ENCODE data around the gene RMRP. TPM values are rescaled to one million over a fixed set of nuclear protein-coding genes. Genes with fewer than 3 reads are reported as not detected.

RMRP gene
- total and polyA plus RNA-seq, 2 donors from 2014 or later: 36,256 TPM; not detected in 1

GRCh38 chr9:35666045-35666444 lies 8.2 kb upstream of the RMRP start:
- DNase-seq (peak in 1 of 5 donors; percentile 69), FAIRE-seq (no peak)
- Histone ChIP-seq H3K9me3 (ENCODE audit: control insufficient read depth in 2 of 3, insufficient read depth in 1 of 3, low read length in 3 of 3) (no peaks in the 10 kb centered on the region), H3K4me1 (ENCODE audit: control insufficient read depth in 2 of 3, insufficient read depth in 2 of 3, low read depth in 1 of 3, low read length in 3 of 3) (peaks cover 0 to 18% (median 16%) of the 10 kb centered on the region in 3 donors), H3K27ac (ENCODE audit: low read depth in 2 of 2, low read length in 2 of 2) (no peak overlapping the region), H3K27me3 (ENCODE audit: control insufficient read depth, insufficient read depth, low read length) (no peaks in the 10 kb centered on the region), H3K4me3 (ENCODE audit: low read length in 3 of 3) (no peak overlapping the region), H3K36me3 (ENCODE audit: control insufficient read depth in 2 of 3, insufficient read depth in 3 of 3, low read length in 3 of 3) (peaks cover 0 to 3% (median 0%) of the 10 kb centered on the region in 3 donors), H3K9ac (ENCODE audit: low read length in 3 of 3) (no peak overlapping the region)
- TF ChIP-seq CTCF (IDR thresholded peaks at IDR 0.05; ENCODE audit: borderline replicate concordance, extremely low read depth, insufficient read depth): no peak
- intact Hi-C loops (cut with DNase I): no loop called here

GRCh38 chr9:35665471-35665818 lies 7.6 kb upstream of the RMRP start:
- Histone ChIP-seq H3K36me3 (ENCODE audit: control insufficient read depth in 2 of 3, insufficient read depth in 3 of 3, low read length in 3 of 3) (peaks cover 0 to 9% (median 3%) of the 10 kb centered on the region in 3 donors), H3K27me3 (ENCODE audit: control insufficient read depth, insufficient read depth, low read length) (no peaks in the 10 kb centered on the region), H3K27ac (ENCODE audit: low read depth in 2 of 2, low read length in 2 of 2) (peak overlapping the region in 1 of 2 donors; percentile 38), H3K9ac (ENCODE audit: low read length in 3 of 3) (peak overlapping the region in 2 of 3 donors; percentile 39 to 45), H3K4me1 (ENCODE audit: control insufficient read depth in 2 of 3, insufficient read depth in 2 of 3, low read depth in 1 of 3, low read length in 3 of 3) (peaks cover 0 to 18% (median 16%) of the 10 kb centered on the region in 3 donors), H3K9me3 (ENCODE audit: control insufficient read depth in 2 of 3, insufficient read depth in 1 of 3, low read length in 3 of 3) (no peaks in the 10 kb centered on the region), H3K4me3 (ENCODE audit: low read length in 3 of 3) (peak overlapping the region; percentile 63 to 64 (median 64))
- TF ChIP-seq CTCF (IDR thresholded peaks at IDR 0.05; ENCODE audit: borderline replicate concordance, extremely low read depth, insufficient read depth): no peak
- no peak for DNase-seq
- intact Hi-C loops (cut with DNase I): no loop called here
- FAIRE-seq: no peak

DNA sequence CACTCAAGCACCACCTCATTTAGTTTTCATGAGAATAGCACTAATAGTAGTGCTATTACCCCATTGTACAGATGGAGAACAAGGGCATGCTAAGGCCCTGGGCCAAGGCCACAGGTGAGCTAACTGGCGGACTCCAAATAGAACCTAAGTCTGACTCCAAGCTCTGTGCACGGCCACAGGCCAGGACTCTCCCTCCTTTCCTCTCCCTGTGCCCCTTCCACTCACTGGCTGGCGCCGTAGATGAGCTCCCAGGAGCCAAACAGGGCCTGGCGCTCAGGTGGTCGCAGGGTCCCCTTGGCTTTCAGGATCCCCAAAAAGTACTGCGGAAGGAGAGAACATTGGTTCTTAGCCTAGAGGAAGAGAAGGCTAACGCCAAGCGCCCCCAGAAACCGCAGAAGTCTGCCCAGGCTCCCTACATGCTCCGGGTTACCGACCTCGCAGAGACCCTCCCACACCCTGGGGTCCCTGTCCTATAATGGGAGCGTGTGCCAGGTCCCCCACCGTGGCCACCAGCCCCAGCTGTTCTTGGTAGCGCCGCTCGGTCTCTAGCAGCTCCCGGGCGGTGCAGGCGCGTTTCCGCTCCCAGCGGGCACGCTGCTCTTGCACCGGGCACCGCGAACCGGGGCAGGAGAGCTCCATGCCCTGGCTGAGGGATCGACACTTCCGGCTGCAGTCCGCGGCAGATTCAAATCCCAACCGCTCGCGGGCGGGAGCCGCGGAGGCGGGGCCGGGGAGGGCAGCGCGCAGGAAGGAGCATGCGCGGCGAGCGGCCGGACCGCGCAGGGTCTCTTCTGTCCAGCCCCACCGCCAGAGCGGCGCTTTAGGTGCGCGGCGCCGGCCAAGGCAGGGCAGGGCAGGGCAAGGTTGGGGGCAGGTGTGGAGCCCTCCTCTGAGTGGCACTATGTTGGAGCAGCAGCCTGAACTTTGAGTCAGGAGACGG lies 7.0 kb upstream of the RMRP start, which contains the start of gene ARHGEF39:
Gene ARHGEF39 (minus strand): TSS at position 665 of the 940 bp plus-strand sequence. CDS start 26 bp downstream, at position 639.
- Histone ChIP-seq H3K9me3 (ENCODE audit: control insufficient read depth in 2 of 3, insufficient read depth in 1 of 3, low read length in 3 of 3) (no peaks in the 10 kb centered on the region), H3K4me3 (ENCODE audit: low read length in 3 of 3) (peak within 1 kb of the TSS; percentile 63 to 64 (median 64)), H3K27me3 (ENCODE audit: control insufficient read depth, insufficient read depth, low read length) (no peaks in the 10 kb centered on the region), H3K4me1 (ENCODE audit: control insufficient read depth in 2 of 3, insufficient read depth in 2 of 3, low read depth in 1 of 3, low read length in 3 of 3) (peaks cover 0 to 16% (median 15%) of the 10 kb centered on the region in 3 donors), H3K27ac (ENCODE audit: low read depth in 2 of 2, low read length in 2 of 2) (peak within 1 kb of the TSS; percentile 37 to 38), H3K9ac (ENCODE audit: low read length in 3 of 3) (peak within 1 kb of the TSS in 2 of 3 donors; percentile 39 to 45), H3K36me3 (ENCODE audit: control insufficient read depth in 2 of 3, insufficient read depth in 3 of 3, low read length in 3 of 3) (peaks cover 0 to 10% (median 3%) of the 10 kb centered on the region in 3 donors)
- peak; percentile 18 for TF ChIP-seq CTCF (IDR thresholded peaks at IDR 0.05; ENCODE audit: borderline replicate concordance, extremely low read depth, insufficient read depth)
- FAIRE-seq: no peak
- DNase-seq: peak; percentile 89 to 95 (median 92)
- intact Hi-C loops (cut with DNase I): no loop called here

Measured in kidney (tissue), 14 donors.